ENCODE results near the gene ACOX1. TPM values are rescaled to one million over a fixed set of nuclear protein-coding genes. Genes with fewer than 3 reads are reported as not detected.

The ACOX1 gene
- total RNA-seq, 2 experiments from 2014 or later = 31.4 to 34.9 TPM

DNA sequence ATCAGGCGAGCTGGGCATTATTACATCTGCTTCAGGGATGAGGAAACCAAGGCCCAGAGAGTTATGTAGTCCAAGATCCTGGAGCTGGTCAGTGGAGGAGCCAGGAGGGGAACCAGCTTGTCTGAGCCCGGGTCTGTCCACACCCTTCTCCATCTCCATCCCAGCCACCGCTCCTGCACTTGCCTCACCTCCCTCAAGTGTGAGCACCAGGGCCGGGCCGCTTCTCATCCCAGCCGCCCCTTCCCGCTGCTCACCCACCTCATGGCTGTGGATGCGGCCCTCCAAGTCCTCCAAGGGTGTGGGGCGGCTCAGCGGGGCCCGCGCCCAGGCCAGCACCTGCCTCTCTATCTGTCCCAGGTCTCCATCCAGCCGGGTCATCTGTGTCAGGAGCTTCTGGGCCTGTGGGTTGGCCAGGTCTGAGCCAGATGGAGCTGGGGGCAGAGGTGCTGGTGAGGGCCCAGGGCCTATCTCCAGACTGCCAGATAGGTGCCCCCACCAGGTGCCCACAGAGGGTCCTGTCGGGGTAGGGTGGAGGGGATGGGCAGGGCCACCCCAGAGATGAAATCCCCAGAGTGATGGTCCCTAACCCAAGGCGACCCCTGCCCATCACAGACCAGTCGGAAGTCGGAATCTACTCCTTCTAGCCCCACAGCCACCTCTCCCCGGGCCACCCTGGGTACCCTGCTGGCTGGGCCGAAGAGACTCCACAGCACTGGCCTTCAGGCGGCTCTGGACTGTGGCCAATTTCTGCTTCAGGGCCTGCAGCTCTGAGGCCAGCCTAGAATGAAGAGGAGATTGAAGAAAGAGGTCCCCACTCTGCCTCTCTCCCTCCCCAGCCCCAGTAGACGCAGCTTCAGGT lies 38.7 kb upstream of the ACOX1 start:
- Mint-ChIP-seq H3K36me3 (ENCODE audit: low read depth) (no peaks in the 10 kb centered on the region), H3K4me1 (ENCODE audit: low read depth) (peaks cover 5% of the 10 kb centered on the region), H3K27ac (no peak overlapping the region), H3K4me3 (no peak overlapping the region), H3K27me3 (ENCODE audit: low read depth) (no peaks in the 10 kb centered on the region), H3K9me3 (no peaks in the 10 kb centered on the region)
- CTCF ChIA-PET = interaction anchor here (1.0 to 11.7 kb wide), 5 partner anchors 11 to 281 kb away, joined by 3 to 124 read pairs (median 5); partner anchors contain the start of gene CDK3
- no peak for DNase-seq
- intact Hi-C loops (cut with micrococcal nuclease) = no loop called here

DNA sequence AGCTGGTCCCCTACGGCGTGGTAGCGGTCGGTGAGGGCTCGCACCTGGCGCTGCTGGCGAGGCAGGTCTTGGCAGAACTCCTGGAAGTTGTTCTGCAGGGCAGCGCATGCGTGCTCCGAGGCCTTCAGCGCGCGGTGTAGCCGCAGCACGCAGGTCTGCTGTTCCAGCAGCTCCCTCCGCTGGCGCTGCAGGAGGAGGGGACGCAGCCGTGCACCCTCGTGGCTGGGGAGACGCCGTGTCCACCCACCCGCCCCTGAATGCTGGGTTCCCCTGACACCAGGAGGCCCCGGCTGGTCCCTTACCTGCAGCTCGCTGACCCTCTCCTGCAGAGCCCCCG lies 35.9 kb upstream of the ACOX1 start:
- intact Hi-C loops (cut with micrococcal nuclease) = loop anchor here (1.0 kb wide), 5 partner anchors 60 to 284 kb away; partner anchors contain the start of gene EXOC7
- H3K36me3 Mint-ChIP-seq (ENCODE audit: low read depth) = no peaks in the 10 kb centered on the region
- no peak overlapping the region for H3K27ac Mint-ChIP-seq

DNA sequence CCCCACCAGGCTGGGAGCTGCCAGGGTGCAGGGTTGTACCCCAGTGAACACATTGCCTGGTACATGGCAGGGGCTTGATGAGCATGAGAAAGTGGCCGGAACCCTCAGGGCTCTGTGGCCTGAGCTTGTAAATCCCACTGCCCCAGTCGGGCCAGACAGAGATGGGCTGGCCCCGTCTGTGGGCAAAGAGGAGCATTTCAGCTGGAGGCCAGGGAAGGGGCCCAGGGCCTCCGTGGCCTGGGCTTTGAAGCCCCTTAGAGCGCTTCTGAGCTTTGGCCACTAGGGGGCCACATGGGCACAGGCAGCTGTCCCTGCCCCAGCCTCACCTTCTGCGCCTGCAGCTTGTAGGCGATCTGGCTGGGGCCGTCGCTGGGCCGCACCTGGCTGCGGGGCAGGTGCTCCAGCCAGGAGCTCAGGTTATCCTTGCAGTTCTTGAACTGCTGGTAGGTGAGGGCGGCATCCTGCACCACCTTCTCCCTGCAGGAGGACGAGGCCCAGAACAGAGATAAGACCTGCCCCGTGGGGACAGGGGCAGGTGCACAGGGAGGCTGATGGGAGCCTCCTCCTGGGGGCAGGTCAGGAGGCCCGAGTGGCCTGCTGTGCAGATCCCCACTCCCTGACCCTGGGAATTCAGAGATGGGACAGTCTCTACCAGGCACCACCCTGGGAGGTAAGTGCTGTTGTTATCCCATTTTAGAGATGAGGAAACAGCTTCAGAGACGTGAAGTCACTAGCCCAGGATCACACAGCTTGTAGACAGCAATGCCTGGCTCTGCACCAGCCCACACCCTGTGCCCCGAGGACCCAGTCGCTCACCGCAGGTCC lies 35.3 kb upstream of the ACOX1 start:
- H3K4me1 Mint-ChIP-seq (ENCODE audit: low read depth) = peaks cover 5% of the 10 kb centered on the region
- H3K36me3 Mint-ChIP-seq (ENCODE audit: low read depth) = no peaks in the 10 kb centered on the region
- no peaks in the 10 kb centered on the region for H3K27me3 Mint-ChIP-seq (ENCODE audit: low read depth)
- intact Hi-C loops (cut with micrococcal nuclease) = loop anchor here (1.0 kb wide), 5 partner anchors 61 to 285 kb away; partner anchors contain the start of gene EXOC7
- H3K4me3 Mint-ChIP-seq = no peak overlapping the region
- H3K27ac Mint-ChIP-seq = no peak overlapping the region
- CTCF ChIA-PET = interaction anchor here (0.5 to 11.7 kb wide), 63 partner anchors 9 to 509 kb away, joined by 3 to 124 read pairs (median 4); partner anchors contain the start of genes CDK3, EVPL, EXOC7 and FOXJ1
- H3K9me3 Mint-ChIP-seq = no peaks in the 10 kb centered on the region
- DNase-seq = peak; percentile 84

More for the DNA sequence above, 35.9 kb upstream of the ACOX1 start:
- H3K4me1 Mint-ChIP-seq (ENCODE audit: low read depth) = peaks cover 5% of the 10 kb centered on the region
- H3K27me3 Mint-ChIP-seq (ENCODE audit: low read depth) = no peaks in the 10 kb centered on the region
- CTCF ChIA-PET = interaction anchor here (0.7 to 11.7 kb wide), 44 partner anchors 13 to 508 kb away, joined by 3 to 124 read pairs (median 5); partner anchors contain the start of genes CDK3, EVPL, EXOC7 and FOXJ1
- no peak for DNase-seq
- no peaks in the 10 kb centered on the region for H3K9me3 Mint-ChIP-seq
- no peak overlapping the region for H3K4me3 Mint-ChIP-seq

- Mint-ChIP-seq H3K9me3 (no peaks in the 10 kb centered on the region), H3K4me3 (no peak overlapping the region), H3K4me1 (ENCODE audit: low read depth) (peaks cover 5% of the 10 kb centered on the region), H3K27me3 (ENCODE audit: low read depth) (no peaks in the 10 kb centered on the region), H3K27ac (no peak overlapping the region), H3K36me3 (ENCODE audit: low read depth) (no peaks in the 10 kb centered on the region)
- DNase-seq = no peak
- CTCF ChIA-PET = interaction anchor here (0.6 to 11.7 kb wide), 49 partner anchors 10 to 385 kb away, joined by 3 to 124 read pairs (median 5); partner anchors contain the start of genes CDK3, EVPL, EXOC7 and FOXJ1
- intact Hi-C loops (cut with micrococcal nuclease) = no loop called here
Observed at GRCh38 chr17:76013377-76013932, 34.5 kb upstream of the ACOX1 start.

- intact Hi-C loops (cut with micrococcal nuclease) = no loop called here
- CTCF ChIA-PET = interaction anchor here (1.2 to 11.7 kb wide), 2 partner anchors 11 to 385 kb away, joined by 4 to 124 read pairs; partner anchors contain the start of gene CDK3
- no peak for DNase-seq
- H3K4me1 Mint-ChIP-seq (ENCODE audit: low read depth) = peaks cover 5% of the 10 kb centered on the region
- H3K4me3 Mint-ChIP-seq = no peak overlapping the region
- no peaks in the 10 kb centered on the region for H3K36me3 Mint-ChIP-seq (ENCODE audit: low read depth)
- no peak overlapping the region for H3K27ac Mint-ChIP-seq
- H3K9me3 Mint-ChIP-seq = no peaks in the 10 kb centered on the region
- H3K27me3 Mint-ChIP-seq (ENCODE audit: low read depth) = no peaks in the 10 kb centered on the region
Observed at GRCh38 chr17:76011951-76012350, 33.0 kb upstream of the ACOX1 start.

DNA sequence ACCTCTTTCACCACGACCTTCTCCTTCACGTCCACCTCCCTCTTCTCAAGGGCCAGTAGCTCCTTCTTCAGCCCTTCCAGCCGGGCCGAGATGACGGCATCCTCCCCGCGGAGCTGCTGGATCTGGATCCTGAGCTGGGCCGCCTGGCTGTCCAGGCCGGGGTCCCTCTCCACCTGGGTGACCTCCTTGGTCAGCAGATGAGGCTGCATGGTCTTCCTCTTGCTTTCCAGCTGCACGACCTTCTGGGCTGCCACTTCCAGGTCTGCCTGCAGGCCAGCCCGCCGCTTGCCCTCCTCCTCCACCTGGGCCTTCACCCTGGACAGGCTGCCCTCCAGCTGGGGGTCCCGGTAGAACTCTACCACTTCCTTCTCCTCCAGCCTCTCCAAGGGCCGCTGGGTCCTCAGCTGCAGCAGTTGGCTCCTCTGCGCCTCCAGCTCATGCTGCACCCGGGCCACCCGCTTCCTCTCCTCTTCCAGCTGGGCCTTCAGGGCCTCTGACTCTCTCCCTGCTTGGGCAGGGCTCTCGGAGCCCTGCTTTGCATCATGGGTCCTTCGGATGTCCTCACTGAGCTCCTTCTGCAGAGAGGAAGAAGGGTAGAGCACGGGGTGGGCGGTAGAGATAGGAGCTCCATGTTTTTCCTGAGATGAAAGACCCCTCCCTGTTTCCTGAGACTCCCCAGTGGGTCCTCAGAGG lies 31.1 kb upstream of the ACOX1 start:
- H3K4me3 Mint-ChIP-seq = no peak overlapping the region
- no peaks in the 10 kb centered on the region for H3K9me3 Mint-ChIP-seq
- H3K36me3 Mint-ChIP-seq (ENCODE audit: low read depth) = no peaks in the 10 kb centered on the region
- no peak for DNase-seq
- no peak overlapping the region for H3K27ac Mint-ChIP-seq
- intact Hi-C loops (cut with micrococcal nuclease) = loop anchor here (10.0 kb wide), 1 partner anchor 255 kb away; no protein-coding TSS in a partner anchor
- H3K27me3 Mint-ChIP-seq (ENCODE audit: low read depth) = no peaks in the 10 kb centered on the region
- H3K4me1 Mint-ChIP-seq (ENCODE audit: low read depth) = peaks cover 5% of the 10 kb centered on the region
- CTCF ChIA-PET = interaction anchor here (0.5 to 11.7 kb wide), 7 partner anchors 9 to 388 kb away, joined by 3 to 124 read pairs (median 4); partner anchors contain the start of genes CDK3 and MRPL38

GRCh38 chr17:76009447-76009846 lies 30.5 kb upstream of the ACOX1 start:
- Mint-ChIP-seq H3K27ac (no peak overlapping the region), H3K36me3 (ENCODE audit: low read depth) (no peaks in the 10 kb centered on the region), H3K4me1 (ENCODE audit: low read depth) (peaks cover 5% of the 10 kb centered on the region), H3K9me3 (no peaks in the 10 kb centered on the region), H3K27me3 (ENCODE audit: low read depth) (no peaks in the 10 kb centered on the region), H3K4me3 (no peak overlapping the region)
- CTCF ChIA-PET = interaction anchor here (0.5 to 11.7 kb wide), 7 partner anchors 9 to 388 kb away, joined by 3 to 124 read pairs (median 4); partner anchors contain the start of genes CDK3 and MRPL38
- intact Hi-C loops (cut with micrococcal nuclease) = loop anchor here (10.0 kb wide), 1 partner anchor 255 kb away; no protein-coding TSS in a partner anchor
- DNase-seq = no peak

- no peak for DNase-seq
- no peaks in the 10 kb centered on the region for H3K36me3 Mint-ChIP-seq (ENCODE audit: low read depth)
- no peak overlapping the region for H3K4me3 Mint-ChIP-seq
- CTCF ChIA-PET = interaction anchor here (0.6 to 11.7 kb wide), 6 partner anchors 8 to 265 kb away, joined by 3 to 124 read pairs (median 4); partner anchors contain the start of genes CDK3 and MRPL38
- no peaks in the 10 kb centered on the region for H3K27me3 Mint-ChIP-seq (ENCODE audit: low read depth)
- no peak overlapping the region for H3K27ac Mint-ChIP-seq
- no peaks in the 10 kb centered on the region for H3K9me3 Mint-ChIP-seq
- intact Hi-C loops (cut with micrococcal nuclease) = loop anchor here (10.0 kb wide), 1 partner anchor 254 kb away; no protein-coding TSS in a partner anchor
- peaks cover under 1% of the 10 kb centered on the region for H3K4me1 Mint-ChIP-seq (ENCODE audit: low read depth)
Observed at GRCh38 chr17:76008630-76009425, 29.9 kb upstream of the ACOX1 start.

GRCh38 chr17:76008208-76008607 lies 29.2 kb upstream of the ACOX1 start:
- Mint-ChIP-seq H3K9me3 (no peaks in the 10 kb centered on the region), H3K27ac (no peak overlapping the region), H3K4me3 (no peak overlapping the region), H3K4me1 (ENCODE audit: low read depth) (no peaks in the 10 kb centered on the region), H3K36me3 (ENCODE audit: low read depth) (no peaks in the 10 kb centered on the region), H3K27me3 (ENCODE audit: low read depth) (no peaks in the 10 kb centered on the region)
- intact Hi-C loops (cut with micrococcal nuclease) = loop anchor here (10.0 kb wide), 1 partner anchor 253 kb away; no protein-coding TSS in a partner anchor
- no peak for DNase-seq
- CTCF ChIA-PET = interaction anchor here (0.7 to 11.7 kb wide), 7 partner anchors 7 to 266 kb away, joined by 3 to 124 read pairs (median 4); partner anchors contain the start of genes CDK3 and MRPL38

GRCh38 chr17:76007850-76008165 lies 28.8 kb upstream of the ACOX1 start:
- no peak for DNase-seq
- no peak overlapping the region for H3K4me3 Mint-ChIP-seq
- no peaks in the 10 kb centered on the region for H3K4me1 Mint-ChIP-seq (ENCODE audit: low read depth)
- no peaks in the 10 kb centered on the region for H3K9me3 Mint-ChIP-seq
- CTCF ChIA-PET = interaction anchor here (0.7 to 11.7 kb wide), 7 partner anchors 7 to 266 kb away, joined by 3 to 124 read pairs (median 4); partner anchors contain the start of genes CDK3 and MRPL38
- no peak overlapping the region for H3K27ac Mint-ChIP-seq
- no peaks in the 10 kb centered on the region for H3K27me3 Mint-ChIP-seq (ENCODE audit: low read depth)
- no peaks in the 10 kb centered on the region for H3K36me3 Mint-ChIP-seq (ENCODE audit: low read depth)
- intact Hi-C loops (cut with micrococcal nuclease) = loop anchor here (10.0 kb wide), 1 partner anchor 253 kb away; no protein-coding TSS in a partner anchor

Data from activated naive CD4-positive, alpha-beta T cell treated with anti-CD3 and anti-CD28 coated beads for 36 hours (primary cell).